ENCODE data around the gene HBG2. TPM values are rescaled to one million over a fixed set of nuclear protein-coding genes. Genes with fewer than 3 reads are reported as not detected.

HBG2 gene
- total and polyA plus RNA-seq, 2 experiments from 2014 or later, result not detected

GRCh38 chr11:5252192-5252918, 2.2 kb downstream of the HBG2 start:
- Histone ChIP-seq H3K27ac (ENCODE audit: low read depth) (no peak overlapping the region), H3K36me3 (ENCODE audit: insufficient read depth) (no peaks in the 10 kb centered on the region), H4K20me1 (replicated peaks; ENCODE audit: insufficient read depth) (no peaks in the 10 kb centered on the region), H3K9me2 (ENCODE audit: insufficient read depth) (no peaks in the 10 kb centered on the region), H3F3A (replicated peaks; ENCODE audit: low read depth) (no peaks in the 10 kb centered on the region), H3K27me3 (ENCODE audit: insufficient read depth) (peaks cover 14% of the 10 kb centered on the region; the same call in 1 of the 2 replicates), H2AFZ (no peak overlapping the region), H3K4me3 (no peak overlapping the region), H3K4me2 (no peak overlapping the region), H3K4me1 (ENCODE audit: insufficient read depth) (no peaks in the 10 kb centered on the region), H3K79me2 (replicated peaks; ENCODE audit: insufficient read depth) (no peaks in the 10 kb centered on the region)
- ATAC-seq, result no peak
- Mint-ChIP-seq H3K9me3 (no peaks in the 10 kb centered on the region), H3K4me1 (peaks cover 5% of the 10 kb centered on the region; the same call in 2 of the 3 replicates), H3K4me3 (no peak overlapping the region), H3K27me3 (ENCODE audit: insufficient read depth, low read depth, poor library complexity) (peaks cover 2% of the 10 kb centered on the region), H3K27ac (no peak overlapping the region), H3K36me3 (ENCODE audit: low read depth) (no peaks in the 10 kb centered on the region)
- no peak for TF ChIP-seq JUNB (IDR thresholded peaks at IDR 0.05; ENCODE audit: unreplicated experiment)
- no peak for TF ChIP-seq REST (IDR thresholded peaks at IDR 0.05; ENCODE audit: unreplicated experiment)
- no peak for TF ChIP-seq ZNF331 (CRISPR knock-in tag; IDR thresholded peaks at IDR 0.05; ENCODE audit: low read depth)
- TF ChIP-seq EZH2 (IDR thresholded peaks at IDR 0.05; ENCODE audit: low read depth, unreplicated experiment), result no peak
- no peak for DNase-seq (ENCODE audit: low spot score)

GRCh38 chr11:5251746-5252145, 2.8 kb downstream of the HBG2 start:
- Histone ChIP-seq H3K27me3 (ENCODE audit: insufficient read depth) (peaks cover 14% of the 10 kb centered on the region; the same call in 1 of the 2 replicates), H3K79me2 (replicated peaks; ENCODE audit: insufficient read depth) (no peaks in the 10 kb centered on the region), H3K27ac (ENCODE audit: low read depth) (no peak overlapping the region), H3F3A (replicated peaks; ENCODE audit: low read depth) (no peaks in the 10 kb centered on the region), H2AFZ (no peak overlapping the region), H3K4me3 (no peak overlapping the region), H3K36me3 (ENCODE audit: insufficient read depth) (no peaks in the 10 kb centered on the region), H3K4me2 (no peak overlapping the region), H4K20me1 (replicated peaks; ENCODE audit: insufficient read depth) (no peaks in the 10 kb centered on the region), H3K9me2 (ENCODE audit: insufficient read depth) (no peaks in the 10 kb centered on the region), H3K4me1 (ENCODE audit: insufficient read depth) (no peaks in the 10 kb centered on the region)
- no peak overlapping the region for H3K27ac Mint-ChIP-seq
- DNase-seq (ENCODE audit: low spot score) (no peak), ATAC-seq (no peak)
- peaks cover 1% of the 10 kb centered on the region; the same call in 2 of the 3 replicates for H3K4me1 Mint-ChIP-seq
- no peak overlapping the region for H3K4me3 Mint-ChIP-seq
- peaks cover 3% of the 10 kb centered on the region for H3K27me3 Mint-ChIP-seq (ENCODE audit: insufficient read depth, low read depth, poor library complexity)
- H3K9me3 Mint-ChIP-seq, result no peaks in the 10 kb centered on the region
- H3K36me3 Mint-ChIP-seq (ENCODE audit: low read depth), result no peaks in the 10 kb centered on the region
- no peak for TF ChIP-seq ZNF462 (CRISPR knock-in tag; IDR thresholded peaks at IDR 0.05)
- TF ChIP-seq ZNF114 (CRISPR knock-in tag; IDR thresholded peaks at IDR 0.05), result no peak
- no peak for TF ChIP-seq CREB1 (CRISPR knock-in tag; IDR thresholded peaks at IDR 0.05; ENCODE audit: low read depth)
- no peak for TF ChIP-seq EZH2phosphoT487 (IDR thresholded peaks at IDR 0.05; ENCODE audit: unreplicated experiment)
- TF ChIP-seq ZNF331 (CRISPR knock-in tag; IDR thresholded peaks at IDR 0.05; ENCODE audit: low read depth), result no peak
- TF ChIP-seq NANOG (IDR thresholded peaks at IDR 0.05; ENCODE audit: borderline replicate concordance), result no peak

All from GM23338 (cell line).